RWPE2 (cell line): Measurements from ENCODE around the gene PLA2G4D.

Experiments
- ATAC-seq: fragments of 200-7000 bp; cut with Tn5 transposase; 3 replicates; pipeline ENCODE4 v1.9.1; 2021; ENCODE audit warnings: low read depth
- DNase-seq: peaks from one replicate; pipeline ENCODE4 v3.0.0-alpha.2; 2020; ENCODE audit warnings: low spot score
- H3K27ac ChIP-seq: fragments of 450-650 bp; 2 replicates; pipeline ENCODE4 v1.5.1; 2017; ENCODE audit warnings: mild to moderate bottlenecking; ENCODE audit not compliant: poor library complexity, severe bottlenecking
- H3K27me3 ChIP-seq: fragments of 250-450 bp; sonication (Bioruptor Pico); 2 replicates; pipeline ENCODE4 v1.5.1; 2021; ENCODE audit warnings: mild to moderate bottlenecking, moderate library complexity; ENCODE audit not compliant: insufficient read depth, poor library complexity, severe bottlenecking
- H3K36me3 ChIP-seq: fragments of 250-450 bp; sonication (Bioruptor Pico); 2 replicates; pipeline ENCODE4 v1.5.1; 2020; ENCODE audit warnings: low read depth, mild to moderate bottlenecking, moderate library complexity
- H3K4me1 ChIP-seq: fragments of 250-450 bp; sonication (Bioruptor Pico); 2 replicates; pipeline ENCODE4 v1.5.1; 2021; ENCODE audit warnings: mild to moderate bottlenecking, moderate library complexity; ENCODE audit not compliant: insufficient read depth, poor library complexity, severe bottlenecking
- H3K4me3 ChIP-seq: fragments of 250-450 bp; sonication (Bioruptor Pico); 2 replicates; pipeline ENCODE4 v1.5.1; 2021; ENCODE audit warnings: mild to moderate bottlenecking, moderate library complexity; ENCODE audit not compliant: severe bottlenecking
- H3K9me3 ChIP-seq: fragments of 250-450 bp; sonication (Bioruptor Pico); 2 replicates; pipeline ENCODE4 v1.5.1; 2021; ENCODE audit warnings: mild to moderate bottlenecking, moderate library complexity; ENCODE audit not compliant: severe bottlenecking
- TF ChIP-seq, protein P1 (sequence below): fragments of 450-650 bp; IDR thresholded peaks from one replicate; pipeline ENCODE4 v1.5.1; 2017; ENCODE audit warnings: mild to moderate bottlenecking, moderate library complexity; ENCODE audit not compliant: poor library complexity, severe bottlenecking

The PLA2G4D gene

DNA sequence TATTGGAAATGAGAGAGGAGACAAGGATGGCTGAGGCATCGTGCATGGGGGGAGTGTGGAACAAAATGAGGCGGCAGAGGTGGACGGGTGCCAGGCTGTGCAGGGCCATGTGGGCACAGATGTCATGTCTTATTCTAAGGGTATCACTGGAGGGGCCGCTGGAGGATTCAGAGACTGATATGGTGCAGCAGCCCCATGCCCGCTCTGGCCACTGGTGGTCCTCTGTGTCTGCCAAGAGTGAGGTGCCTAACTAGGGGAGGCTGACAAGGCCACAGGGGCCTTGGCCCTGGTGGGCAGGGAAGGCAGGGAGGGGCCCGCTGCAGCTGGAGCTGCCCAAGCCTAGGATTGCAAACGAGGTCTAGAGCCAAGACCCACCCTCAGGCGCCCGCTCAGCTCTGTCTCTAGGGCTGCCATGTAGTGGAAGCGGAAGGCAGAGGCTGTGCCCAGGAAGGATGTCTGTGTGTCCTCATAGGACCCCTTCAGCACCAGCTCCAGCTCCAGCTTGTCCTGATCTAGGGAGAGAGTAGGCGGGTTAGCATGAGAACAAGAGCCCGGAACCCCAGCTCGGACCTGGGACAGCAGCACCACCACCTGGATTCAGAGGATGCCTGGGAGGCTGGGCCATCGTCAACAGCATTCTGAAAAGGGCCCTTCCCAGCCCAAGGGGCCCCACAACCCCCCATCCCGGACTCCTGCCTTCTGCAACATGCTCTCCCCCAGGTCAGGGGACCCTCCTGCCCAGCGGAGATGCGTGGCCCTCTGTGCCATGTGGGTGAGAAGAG, 11.3 kb downstream of the PLA2G4D start:
- Histone ChIP-seq H3K27ac (no peak overlapping the region), H3K4me1 (peaks cover 19% of the 10 kb centered on the region), H3K9me3 (no peaks in the 10 kb centered on the region), H3K4me3 (no peak overlapping the region), H3K27me3 (no peaks in the 10 kb centered on the region), H3K36me3 (no peaks in the 10 kb centered on the region)
- peak; percentile 72 for DNase-seq
- TF ChIP-seq, protein P1, sequence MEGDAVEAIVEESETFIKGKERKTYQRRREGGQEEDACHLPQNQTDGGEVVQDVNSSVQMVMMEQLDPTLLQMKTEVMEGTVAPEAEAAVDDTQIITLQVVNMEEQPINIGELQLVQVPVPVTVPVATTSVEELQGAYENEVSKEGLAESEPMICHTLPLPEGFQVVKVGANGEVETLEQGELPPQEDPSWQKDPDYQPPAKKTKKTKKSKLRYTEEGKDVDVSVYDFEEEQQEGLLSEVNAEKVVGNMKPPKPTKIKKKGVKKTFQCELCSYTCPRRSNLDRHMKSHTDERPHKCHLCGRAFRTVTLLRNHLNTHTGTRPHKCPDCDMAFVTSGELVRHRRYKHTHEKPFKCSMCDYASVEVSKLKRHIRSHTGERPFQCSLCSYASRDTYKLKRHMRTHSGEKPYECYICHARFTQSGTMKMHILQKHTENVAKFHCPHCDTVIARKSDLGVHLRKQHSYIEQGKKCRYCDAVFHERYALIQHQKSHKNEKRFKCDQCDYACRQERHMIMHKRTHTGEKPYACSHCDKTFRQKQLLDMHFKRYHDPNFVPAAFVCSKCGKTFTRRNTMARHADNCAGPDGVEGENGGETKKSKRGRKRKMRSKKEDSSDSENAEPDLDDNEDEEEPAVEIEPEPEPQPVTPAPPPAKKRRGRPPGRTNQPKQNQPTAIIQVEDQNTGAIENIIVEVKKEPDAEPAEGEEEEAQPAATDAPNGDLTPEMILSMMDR, result no peak
- no peak for ATAC-seq

GRCh38 chr15:42082141-42082540, 12.2 kb downstream of the PLA2G4D start:
- H3K27ac ChIP-seq, result no peak overlapping the region
- no peaks in the 10 kb centered on the region for H3K27me3 ChIP-seq
- H3K4me3 ChIP-seq, result no peak overlapping the region
- no peak for DNase-seq
- H3K4me1 ChIP-seq, result peaks cover 19% of the 10 kb centered on the region
- ATAC-seq, result no peak
- H3K36me3 ChIP-seq, result no peaks in the 10 kb centered on the region
- H3K9me3 ChIP-seq, result no peaks in the 10 kb centered on the region
- TF ChIP-seq, protein P1, result no peak

DNA sequence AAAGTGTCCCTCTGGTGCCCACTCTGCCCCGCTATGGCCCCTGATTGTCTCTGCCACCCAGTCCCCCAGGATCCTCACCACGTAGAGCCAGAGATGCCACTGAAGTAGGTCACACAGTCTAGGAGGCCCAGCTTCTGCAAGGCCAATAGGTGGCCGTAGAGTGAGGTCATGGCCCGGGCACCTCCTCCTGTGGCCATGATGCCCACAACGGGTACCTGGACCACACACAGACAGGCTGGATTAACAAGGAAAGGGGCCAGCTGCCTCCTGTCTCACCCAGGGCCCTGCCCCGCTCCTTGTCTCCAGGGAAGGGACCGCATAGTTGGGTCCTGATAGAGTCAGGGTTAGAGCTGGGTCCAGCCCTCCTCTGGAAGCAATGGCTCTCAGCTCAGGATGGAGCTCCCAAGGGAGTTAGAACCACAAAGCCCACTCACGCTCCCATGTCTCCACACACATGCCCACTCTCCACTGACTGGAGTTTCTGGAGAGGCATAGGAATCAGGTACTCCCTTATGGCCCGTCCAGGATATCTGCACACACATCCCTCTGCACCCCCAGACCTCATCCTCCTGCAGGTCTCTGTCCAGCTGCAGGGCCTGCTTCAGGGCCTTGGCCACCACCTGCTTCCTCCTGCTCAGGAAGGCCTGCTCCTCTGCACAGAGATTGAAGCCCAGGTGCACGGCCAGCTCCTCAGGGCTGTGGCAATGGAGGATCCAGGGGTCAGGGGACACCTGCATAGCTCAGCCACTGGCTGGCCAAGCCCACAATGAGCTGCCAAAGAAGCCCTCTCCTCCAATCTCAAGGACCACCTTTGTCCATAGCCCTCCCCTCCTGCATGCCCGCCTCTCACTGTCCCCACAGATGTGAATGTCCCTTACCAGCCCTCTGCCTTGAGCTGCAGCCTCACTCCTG, 13.2 kb downstream of the PLA2G4D start:
- DNase-seq (peak; percentile 61), ATAC-seq (no peak)
- Histone ChIP-seq H3K27ac (no peak overlapping the region), H3K4me1 (peaks cover 19% of the 10 kb centered on the region), H3K27me3 (no peaks in the 10 kb centered on the region), H3K9me3 (no peaks in the 10 kb centered on the region), H3K36me3 (no peaks in the 10 kb centered on the region), H3K4me3 (no peak overlapping the region)
- TF ChIP-seq, protein P1, result no peak

DNA sequence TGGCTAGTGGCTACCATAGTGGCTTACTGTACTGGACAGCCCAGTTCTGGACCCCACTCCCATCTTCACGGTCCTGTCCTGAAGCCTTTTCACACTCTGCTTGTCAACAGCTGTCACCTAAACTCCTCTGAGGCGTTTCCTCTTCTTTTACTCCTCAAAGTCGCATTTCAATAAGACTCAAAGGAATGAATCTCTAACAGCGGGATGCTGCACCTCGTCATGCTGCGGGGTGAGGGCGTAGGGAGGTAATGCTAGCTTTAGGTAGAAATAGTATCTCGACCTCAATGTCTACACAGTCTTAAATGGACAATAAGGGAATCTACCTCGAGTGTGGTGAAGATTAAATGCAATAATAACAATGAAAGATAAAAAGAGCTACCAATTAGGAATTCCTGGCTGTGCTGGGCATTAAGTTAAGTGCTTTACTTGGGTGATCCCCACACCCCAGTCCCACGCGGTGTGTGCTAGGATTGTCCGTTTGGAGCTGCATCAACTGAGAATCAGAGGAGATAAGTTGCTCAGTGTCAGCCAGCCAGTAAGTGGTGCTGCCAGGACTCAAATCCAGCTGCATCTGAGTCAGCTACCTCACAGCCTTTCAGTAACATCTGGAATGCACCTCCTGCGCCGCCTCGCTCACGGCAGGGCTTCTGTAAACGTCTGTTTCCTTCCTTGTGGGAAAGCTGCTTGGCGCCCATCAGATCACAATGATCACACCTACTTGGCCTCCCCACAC, 14.0 kb downstream of the PLA2G4D start:
- Histone ChIP-seq H3K4me3 (no peak overlapping the region), H3K27me3 (no peaks in the 10 kb centered on the region), H3K9me3 (no peaks in the 10 kb centered on the region), H3K4me1 (peaks cover 18% of the 10 kb centered on the region), H3K27ac (no peak overlapping the region), H3K36me3 (no peaks in the 10 kb centered on the region)
- TF ChIP-seq, protein P1, result no peak
- DNase-seq, result peak; percentile 52
- ATAC-seq, result no peak
